Suprapubic skin (tissue), 4 donors: ENCODE measurements around the gene SYNE1.

Experiments
- POLR2A ChIP-seq, 2 donors: fragments of 450-650 bp; IDR thresholded peaks; one replicate each; pipeline ENCODE4 v1.6.1; 2017; ENCODE audit warnings: antibody characterized with exemption in 2 of 2, mild to moderate bottlenecking in 2 of 2, moderate library complexity in 2 of 2
- POLR2AphosphoS5 ChIP-seq, 3 donors: sonication (generic); formaldehyde crosslinking; IDR thresholded peaks; one replicate each; pipeline ENCODE4 v1.6.1; 2017; ENCODE audit warnings: antibody characterized with exemption in 3 of 3
- TF ChIP-seq, protein P1 (sequence below), 2 donors: fragments of 200-600 bp in 1 of 2; fragments of 450-650 bp in 1 of 2; sonication (generic) in 1 of 2; IDR thresholded peaks; one replicate each; pipeline ENCODE4 v1.5.1; 2016 to 2019; ENCODE audit warnings: antibody characterized with exemption in 2 of 2, mild to moderate bottlenecking in 1 of 2, moderate library complexity in 1 of 2

DNA sequence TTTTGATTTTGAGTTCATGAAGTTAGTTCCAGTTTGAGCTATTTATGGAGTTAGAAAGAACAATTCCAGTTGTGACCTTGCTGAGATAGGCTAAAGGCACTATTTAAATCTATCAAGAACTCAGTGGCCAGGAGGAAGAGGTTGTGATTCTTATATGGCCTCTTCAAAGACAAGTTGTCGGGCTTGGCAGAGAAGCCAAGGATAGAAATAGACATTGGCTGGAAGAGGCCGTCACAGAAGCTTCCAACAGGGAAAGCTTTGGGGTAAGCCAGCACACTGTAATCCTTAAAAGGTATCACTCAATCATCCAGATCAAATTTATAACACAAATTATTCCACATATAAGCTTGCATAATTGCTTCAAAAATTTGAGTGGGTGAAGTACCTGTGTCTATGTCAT lies 286.1 kb downstream of the SYNE1 start:
- TF ChIP-seq, protein P1, sequence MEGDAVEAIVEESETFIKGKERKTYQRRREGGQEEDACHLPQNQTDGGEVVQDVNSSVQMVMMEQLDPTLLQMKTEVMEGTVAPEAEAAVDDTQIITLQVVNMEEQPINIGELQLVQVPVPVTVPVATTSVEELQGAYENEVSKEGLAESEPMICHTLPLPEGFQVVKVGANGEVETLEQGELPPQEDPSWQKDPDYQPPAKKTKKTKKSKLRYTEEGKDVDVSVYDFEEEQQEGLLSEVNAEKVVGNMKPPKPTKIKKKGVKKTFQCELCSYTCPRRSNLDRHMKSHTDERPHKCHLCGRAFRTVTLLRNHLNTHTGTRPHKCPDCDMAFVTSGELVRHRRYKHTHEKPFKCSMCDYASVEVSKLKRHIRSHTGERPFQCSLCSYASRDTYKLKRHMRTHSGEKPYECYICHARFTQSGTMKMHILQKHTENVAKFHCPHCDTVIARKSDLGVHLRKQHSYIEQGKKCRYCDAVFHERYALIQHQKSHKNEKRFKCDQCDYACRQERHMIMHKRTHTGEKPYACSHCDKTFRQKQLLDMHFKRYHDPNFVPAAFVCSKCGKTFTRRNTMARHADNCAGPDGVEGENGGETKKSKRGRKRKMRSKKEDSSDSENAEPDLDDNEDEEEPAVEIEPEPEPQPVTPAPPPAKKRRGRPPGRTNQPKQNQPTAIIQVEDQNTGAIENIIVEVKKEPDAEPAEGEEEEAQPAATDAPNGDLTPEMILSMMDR (IDR thresholded peaks at IDR 0.05), result no peak
- no peak for TF ChIP-seq POLR2AphosphoS5 (IDR thresholded peaks at IDR 0.05)
- TF ChIP-seq POLR2A (IDR thresholded peaks at IDR 0.05), result no peak
